ENCODE data around the gene POMP. TPM values are rescaled to one million over a fixed set of nuclear protein-coding genes. Genes with fewer than 3 reads are reported as not detected.
A peak's percentile ranks its signal among the peaks of the same experiment; 100 is the strongest.
"Not testable (repeated sequence)": the region's sequence is repeated elsewhere in the genome, so short reads cannot be mapped to it uniquely, and the experiment has no call there.

POMP gene
- total RNA-seq, 1 donor from 2014 or later, result 147 TPM

DNA sequence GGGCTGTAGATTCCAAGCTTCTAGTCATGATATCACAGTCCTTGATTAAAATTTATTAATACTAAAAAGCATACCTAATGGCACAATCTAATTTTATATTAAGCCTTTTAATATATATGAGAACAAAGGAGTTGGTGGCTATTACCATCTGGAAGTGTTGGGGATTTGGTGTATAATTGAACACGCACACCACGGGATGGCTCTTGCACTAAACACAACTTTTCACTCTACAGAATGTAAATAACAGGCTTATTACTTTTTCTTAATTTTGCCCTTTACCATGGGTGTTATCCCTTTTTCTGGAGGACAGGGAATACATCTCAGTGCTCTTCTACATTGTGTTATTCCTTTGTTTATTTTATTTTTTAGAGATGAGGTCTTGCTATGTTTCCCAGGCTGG is 21.6 kb downstream of the POMP start:
- Mint-ChIP-seq H3K4me3 (no peak overlapping the region), H3K9me3 (no peaks in the 10 kb centered on the region), H3K36me3 (ENCODE audit: low read depth) (peaks cover 21% of the 10 kb centered on the region), H3K27ac (no peak overlapping the region), H3K27me3 (ENCODE audit: insufficient read depth) (no peaks in the 10 kb centered on the region), H3K4me1 (ENCODE audit: low read depth) (no peaks in the 10 kb centered on the region)
- DNase-seq (ENCODE audit: low spot score), result no peak
- intact Hi-C loops (cut with micrococcal nuclease), result no loop called here

DNA sequence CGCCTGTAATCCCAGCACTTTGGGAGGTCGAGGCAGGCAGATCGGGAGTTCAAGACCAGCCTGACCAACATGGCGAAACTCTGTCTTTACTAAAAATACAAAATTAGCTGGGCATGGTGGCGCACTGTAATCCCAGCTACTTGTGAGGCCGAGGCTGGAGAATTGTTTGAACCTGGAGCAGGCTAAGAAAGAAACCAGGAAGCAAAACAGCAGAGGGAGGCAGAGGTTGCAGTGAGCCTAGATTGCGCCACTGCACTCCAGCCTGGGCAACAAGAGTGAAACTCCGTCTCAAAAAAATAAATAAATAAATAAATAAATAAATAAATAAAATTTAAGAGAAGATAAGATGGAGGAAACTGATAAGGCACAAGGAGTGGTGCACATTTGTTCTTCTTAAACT is 24.2 kb downstream of the POMP start:
- Mint-ChIP-seq H3K36me3 (ENCODE audit: low read depth) (peaks cover 10% of the 10 kb centered on the region), H3K9me3 (peaks cover 12% of the 10 kb centered on the region)
- H3K27me3 Mint-ChIP-seq (ENCODE audit: insufficient read depth); H3K4me1 Mint-ChIP-seq (ENCODE audit: low read depth); DNase-seq (ENCODE audit: low spot score); intact Hi-C loops (cut with micrococcal nuclease); H3K4me3 Mint-ChIP-seq; H3K27ac Mint-ChIP-seq: not testable (repeated sequence)

DNA sequence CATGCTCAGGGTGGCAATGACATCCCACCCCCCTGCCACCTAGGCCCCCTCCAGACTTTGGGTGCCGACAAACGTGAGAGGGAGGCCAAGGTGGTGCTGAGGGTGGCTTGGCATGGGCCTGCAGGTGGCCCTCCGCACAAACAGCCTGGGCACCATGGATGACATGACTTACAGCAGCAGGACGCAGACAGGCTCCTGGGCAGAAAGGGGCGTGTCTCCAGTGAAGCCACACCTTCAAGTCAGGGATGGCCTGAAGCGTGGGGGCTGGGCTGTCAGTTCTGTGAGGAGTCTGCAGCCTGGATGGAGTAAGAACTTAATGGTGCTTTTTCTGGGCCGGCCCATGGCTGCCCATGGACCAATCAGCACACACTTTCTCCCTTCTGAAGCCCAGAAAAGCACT is 25.3 kb downstream of the POMP start:
- no peaks in the 10 kb centered on the region for H3K27me3 Mint-ChIP-seq (ENCODE audit: insufficient read depth)

DNA sequence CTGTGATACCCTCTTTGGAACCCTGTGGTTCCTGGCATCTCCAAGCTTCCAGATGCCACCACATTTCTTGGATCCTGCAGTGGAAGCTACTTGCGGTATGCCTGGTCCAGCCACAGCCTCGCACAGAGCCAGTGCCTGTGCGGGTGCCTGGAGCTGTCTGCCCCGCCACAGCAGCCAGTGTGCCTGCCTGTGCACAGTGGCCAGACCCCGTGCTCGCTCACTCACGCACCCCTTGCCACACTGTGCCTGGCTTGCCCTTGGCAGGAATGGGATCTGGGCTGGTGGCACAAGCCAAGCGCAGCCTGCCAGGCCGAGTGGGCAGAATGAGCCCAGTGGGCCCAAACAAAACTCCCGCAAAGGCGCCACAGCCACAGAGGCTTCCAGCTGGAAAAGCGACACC is 26.2 kb downstream of the POMP start:
- Mint-ChIP-seq H3K27me3 (ENCODE audit: insufficient read depth) (no peaks in the 10 kb centered on the region), H3K27ac (no peak overlapping the region), H3K36me3 (ENCODE audit: low read depth) (peaks cover 3% of the 10 kb centered on the region), H3K9me3 (peaks cover 20% of the 10 kb centered on the region), H3K4me1 (ENCODE audit: low read depth) (no peaks in the 10 kb centered on the region), H3K4me3 (no peak overlapping the region)
- DNase-seq (ENCODE audit: low spot score), result no peak
- intact Hi-C loops (cut with micrococcal nuclease), result no loop called here

More for the DNA sequence above, 25.3 kb downstream of the POMP start:
- Mint-ChIP-seq H3K27ac (no peak overlapping the region), H3K36me3 (ENCODE audit: low read depth) (peaks cover 7% of the 10 kb centered on the region), H3K4me3 (no peak overlapping the region), H3K4me1 (ENCODE audit: low read depth) (no peaks in the 10 kb centered on the region), H3K9me3 (peaks cover 12% of the 10 kb centered on the region)
- no peak for DNase-seq (ENCODE audit: low spot score)
- intact Hi-C loops (cut with micrococcal nuclease), result no loop called here

DNA sequence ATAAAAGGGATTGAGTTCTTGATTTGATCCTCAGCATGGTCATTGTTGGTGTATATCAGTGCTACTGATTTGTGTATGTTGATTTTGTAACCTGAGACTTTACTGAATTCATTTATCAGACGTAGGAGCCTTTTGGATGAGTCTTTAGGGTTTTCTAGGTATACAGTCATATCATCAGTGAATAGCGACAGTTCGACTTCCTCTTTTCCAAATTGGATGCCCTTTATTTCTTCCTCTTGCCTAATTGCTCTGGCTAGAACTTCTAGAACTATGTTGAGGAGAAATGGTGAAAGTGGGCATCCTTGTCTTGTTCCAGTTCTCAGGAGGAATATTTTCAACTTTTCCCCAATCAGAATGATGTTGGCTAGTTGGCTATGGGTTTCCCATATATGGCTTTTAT is 27.0 kb downstream of the POMP start:
- Mint-ChIP-seq H3K36me3 (ENCODE audit: low read depth) (peaks cover 4% of the 10 kb centered on the region), H3K4me3 (no peak overlapping the region), H3K4me1 (ENCODE audit: low read depth) (no peaks in the 10 kb centered on the region), H3K9me3 (peaks cover 20% of the 10 kb centered on the region), H3K27me3 (ENCODE audit: insufficient read depth) (peaks cover 2% of the 10 kb centered on the region), H3K27ac (no peak overlapping the region)
- no peak for DNase-seq (ENCODE audit: low spot score)
- intact Hi-C loops (cut with micrococcal nuclease), result no loop called here

DNA sequence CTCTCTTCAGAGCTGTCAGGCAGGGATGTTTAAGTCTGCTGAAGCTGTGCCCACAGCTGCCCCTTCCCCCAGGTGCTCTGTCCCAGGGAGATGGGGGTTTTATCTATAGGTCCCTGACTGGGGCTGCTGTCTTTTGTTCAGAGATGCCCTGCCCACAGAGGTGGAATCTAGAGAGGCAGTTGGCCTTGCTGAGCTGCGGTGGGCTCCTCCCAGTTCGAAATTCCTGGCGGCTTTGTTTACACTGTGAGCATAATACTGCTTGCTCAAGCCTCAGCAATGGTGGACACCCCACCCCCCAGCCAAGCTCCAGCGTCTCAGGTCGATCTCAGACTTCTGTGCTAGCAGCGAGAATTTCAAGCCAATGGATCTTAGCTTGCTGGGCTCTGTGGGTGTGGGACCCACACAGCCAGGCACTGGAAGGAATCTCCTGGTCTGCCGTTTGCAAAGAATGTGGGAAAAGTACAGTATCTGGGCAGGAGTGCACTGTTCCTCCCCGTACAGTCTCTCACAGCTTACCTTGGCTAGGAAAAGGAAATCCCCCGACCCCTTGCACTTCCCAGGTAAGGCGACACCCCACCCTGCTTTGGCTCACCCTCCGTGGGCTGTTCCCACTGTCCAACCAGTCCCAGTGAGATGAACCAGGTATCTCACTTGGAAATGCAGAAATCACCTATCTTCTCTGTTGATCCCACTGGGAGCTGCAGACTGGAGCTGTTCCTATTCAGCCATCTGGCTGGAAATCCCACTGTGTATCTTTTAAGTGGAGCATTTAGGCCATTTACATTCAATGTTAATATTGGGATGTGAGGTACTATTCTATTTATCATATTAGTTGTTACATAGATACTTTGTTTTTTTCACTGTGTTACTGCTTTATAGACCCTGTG is 34.9 kb downstream of the POMP start:
- peaks cover 13% of the 10 kb centered on the region for H3K9me3 Mint-ChIP-seq
- H3K36me3 Mint-ChIP-seq (ENCODE audit: low read depth); H3K4me3 Mint-ChIP-seq; intact Hi-C loops (cut with micrococcal nuclease); H3K27ac Mint-ChIP-seq; DNase-seq (ENCODE audit: low spot score); H3K4me1 Mint-ChIP-seq (ENCODE audit: low read depth); H3K27me3 Mint-ChIP-seq (ENCODE audit: insufficient read depth): not testable (repeated sequence)

DNA sequence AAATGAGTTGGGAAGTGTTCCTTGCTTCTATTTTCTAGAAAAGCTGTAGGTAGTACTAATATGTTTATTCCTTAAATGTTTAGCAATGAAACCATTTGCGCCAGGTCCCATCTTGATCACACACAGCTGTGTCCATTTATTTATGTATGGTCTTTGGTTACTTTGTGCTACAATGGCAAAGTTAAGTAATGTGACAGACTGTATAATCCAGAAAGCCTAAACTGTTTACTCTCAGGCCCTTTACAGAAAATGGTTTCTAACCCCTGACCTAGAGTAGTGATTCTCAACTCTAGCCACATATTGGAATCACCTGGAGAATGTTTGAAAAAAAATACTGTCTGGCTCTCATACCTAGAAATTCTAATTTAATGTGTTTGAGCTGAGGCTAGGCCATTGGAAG is 38.5 kb downstream of the POMP start:
- intact Hi-C loops (cut with micrococcal nuclease), result no loop called here

DNA sequence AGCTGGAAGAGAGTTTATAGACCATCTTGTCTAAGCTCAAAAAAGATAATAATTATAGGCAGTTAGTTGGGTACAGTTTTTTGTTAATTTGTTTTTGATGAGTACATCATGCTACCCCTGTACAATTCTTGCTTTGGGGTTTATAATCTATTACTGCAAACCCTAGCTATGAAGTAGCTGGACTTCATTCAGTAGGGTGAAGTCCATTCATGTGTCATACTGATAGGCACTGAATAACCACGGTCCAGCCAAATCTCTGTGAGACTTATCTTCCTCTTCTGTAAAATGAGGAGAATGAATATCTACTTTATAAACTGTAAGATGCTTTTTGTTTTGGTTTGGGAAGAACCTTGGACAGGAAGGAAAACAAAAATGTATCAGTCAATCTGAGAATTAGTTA is 40.3 kb downstream of the POMP start:
- Mint-ChIP-seq H3K9me3 (no peaks in the 10 kb centered on the region), H3K27ac (no peak overlapping the region), H3K4me1 (ENCODE audit: low read depth) (no peaks in the 10 kb centered on the region), H3K27me3 (ENCODE audit: insufficient read depth) (peaks cover 2% of the 10 kb centered on the region), H3K36me3 (ENCODE audit: low read depth) (peaks cover 19% of the 10 kb centered on the region), H3K4me3 (no peak overlapping the region)
- DNase-seq (ENCODE audit: low spot score), result no peak
- intact Hi-C loops (cut with micrococcal nuclease), result no loop called here

More for the DNA sequence above, 38.5 kb downstream of the POMP start:
- Mint-ChIP-seq H3K27ac (no peak overlapping the region), H3K4me3 (no peak overlapping the region), H3K4me1 (ENCODE audit: low read depth) (no peaks in the 10 kb centered on the region), H3K36me3 (ENCODE audit: low read depth) (peaks cover 18% of the 10 kb centered on the region), H3K27me3 (ENCODE audit: insufficient read depth) (peaks cover 2% of the 10 kb centered on the region), H3K9me3 (no peaks in the 10 kb centered on the region)
- no peak for DNase-seq (ENCODE audit: low spot score)

DNA sequence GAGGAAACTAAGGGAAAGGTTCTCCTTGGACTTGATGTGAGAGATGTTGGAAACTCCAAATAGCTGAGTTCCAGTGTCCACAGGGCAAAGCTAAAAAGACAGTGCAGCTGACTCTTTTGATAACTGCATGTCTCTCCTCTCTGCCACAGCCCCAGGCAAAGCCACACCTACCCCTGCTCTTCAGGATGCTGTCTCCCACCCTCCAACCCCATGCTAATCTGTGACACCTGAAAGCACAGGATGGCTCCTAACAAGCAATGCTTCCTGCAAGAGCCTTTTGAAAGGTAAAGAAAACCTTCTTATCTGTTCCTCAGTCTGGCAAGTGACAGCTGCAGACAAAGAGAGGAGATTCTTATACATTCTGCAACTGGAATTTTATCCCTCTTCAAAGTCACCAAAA is 45.4 kb downstream of the POMP start:
- Mint-ChIP-seq H3K27ac (no peak overlapping the region), H3K4me3 (no peak overlapping the region), H3K27me3 (ENCODE audit: insufficient read depth) (no peaks in the 10 kb centered on the region), H3K4me1 (ENCODE audit: low read depth) (peaks cover 12% of the 10 kb centered on the region), H3K36me3 (ENCODE audit: low read depth) (peaks cover 17% of the 10 kb centered on the region), H3K9me3 (no peaks in the 10 kb centered on the region)
- no peak for DNase-seq (ENCODE audit: low spot score)
- intact Hi-C loops (cut with micrococcal nuclease), result no loop called here

DNA sequence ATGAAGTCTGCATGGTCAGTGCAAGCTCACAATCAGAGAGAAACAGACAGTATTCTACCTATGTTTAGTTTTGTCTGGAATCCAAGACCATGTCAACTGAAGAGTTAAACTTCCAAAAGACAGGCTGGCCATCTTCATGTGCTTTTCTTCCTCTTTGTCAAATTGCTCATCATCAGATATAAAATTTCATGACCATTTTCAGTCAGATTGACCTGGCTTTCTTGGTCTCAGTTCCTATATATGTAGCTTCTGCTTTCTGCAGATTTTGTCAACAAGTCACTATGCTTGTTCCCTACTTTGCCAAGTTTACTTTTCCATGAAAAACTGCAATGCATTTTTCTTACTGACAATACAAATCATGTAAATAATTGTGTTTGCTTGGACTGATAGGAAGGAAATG is 46.0 kb downstream of the POMP start:
- Mint-ChIP-seq H3K4me1 (ENCODE audit: low read depth) (peaks cover 12% of the 10 kb centered on the region), H3K36me3 (ENCODE audit: low read depth) (peaks cover 15% of the 10 kb centered on the region), H3K27me3 (ENCODE audit: insufficient read depth) (no peaks in the 10 kb centered on the region), H3K9me3 (no peaks in the 10 kb centered on the region), H3K4me3 (no peak overlapping the region), H3K27ac (no peak overlapping the region)
- intact Hi-C loops (cut with micrococcal nuclease), result loop anchor here (5.0 kb wide), 1 partner anchor 1083 kb away; the partner anchor contains the start of genes LNX2 and POLR1D
- no peak for DNase-seq (ENCODE audit: low spot score)

DNA sequence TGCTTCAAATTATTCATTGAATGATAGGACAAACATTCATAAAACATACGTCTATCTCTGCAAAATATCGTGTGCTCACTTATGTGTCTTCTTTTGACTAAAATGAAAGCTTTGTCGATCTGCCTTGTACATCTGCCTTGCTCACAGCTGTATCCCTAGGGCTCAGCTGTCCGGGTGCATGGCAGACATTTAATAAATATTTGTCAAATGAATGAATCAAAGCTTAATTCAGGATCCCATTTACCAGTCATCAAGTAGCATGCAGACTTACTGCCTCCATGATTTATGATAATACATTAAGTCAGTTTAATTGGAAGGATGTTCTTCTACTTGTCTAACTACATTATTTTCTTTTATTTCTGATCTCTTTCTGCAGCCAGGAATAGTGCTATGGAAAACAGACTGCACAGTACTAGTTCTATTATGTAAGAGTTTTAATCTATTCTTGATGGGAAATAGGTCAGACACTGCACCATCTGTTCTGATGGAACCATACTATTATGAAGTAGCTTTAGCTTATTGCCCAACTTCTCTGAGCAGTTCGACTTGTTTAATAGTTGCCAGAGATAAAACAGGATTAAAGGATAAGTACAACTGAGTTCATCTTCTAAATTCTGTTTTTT is 46.6 kb downstream of the POMP start:
- Mint-ChIP-seq H3K4me3 (no peak overlapping the region), H3K27ac (no peak overlapping the region), H3K4me1 (ENCODE audit: low read depth) (peaks cover 12% of the 10 kb centered on the region), H3K36me3 (ENCODE audit: low read depth) (peaks cover 13% of the 10 kb centered on the region), H3K9me3 (no peaks in the 10 kb centered on the region), H3K27me3 (ENCODE audit: insufficient read depth) (no peaks in the 10 kb centered on the region)
- no peak for DNase-seq (ENCODE audit: low spot score)
- intact Hi-C loops (cut with micrococcal nuclease), result loop anchor here (5.0 kb wide), 1 partner anchor 1083 kb away; the partner anchor contains the start of genes LNX2 and POLR1D

DNA sequence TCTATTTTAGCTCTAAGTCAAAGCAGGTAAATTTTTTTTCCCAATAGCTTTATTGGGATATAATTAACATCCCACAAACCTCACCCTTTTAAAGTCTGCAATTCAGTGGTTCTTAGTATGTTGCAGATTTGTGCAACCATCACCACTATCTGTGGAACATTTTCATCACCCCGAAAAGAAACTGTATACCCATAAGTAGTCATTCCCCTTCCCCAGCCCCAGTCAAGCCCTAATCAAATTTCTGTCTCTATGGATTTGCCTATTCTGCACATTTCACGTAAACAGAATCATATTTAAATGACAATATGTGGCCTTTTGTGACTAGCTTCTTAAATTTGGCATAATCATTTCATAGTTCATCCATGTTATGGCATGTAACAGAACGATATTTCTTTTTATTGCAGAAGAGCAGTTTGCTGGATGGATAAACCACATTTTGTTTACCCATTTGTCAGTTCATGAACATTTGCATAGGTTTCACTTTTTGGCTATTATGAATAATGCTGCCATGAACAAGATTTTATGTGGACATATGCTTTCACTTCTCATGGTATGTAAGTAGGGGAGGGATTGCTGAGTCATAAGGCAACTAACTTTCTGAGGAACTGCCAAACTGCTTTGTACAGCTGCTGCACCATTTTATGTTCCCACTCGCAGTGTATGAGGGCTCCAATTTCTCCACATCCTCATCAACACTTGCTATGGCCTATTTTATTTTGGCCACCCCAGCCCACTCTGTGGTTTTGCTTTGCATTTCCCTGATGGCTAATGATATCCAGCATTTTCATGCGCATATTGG is 48.9 kb downstream of the POMP start:
- intact Hi-C loops (cut with micrococcal nuclease), result loop anchor here (1.0 to 5.0 kb wide), 3 partner anchors 10 to 1086 kb away; partner anchors contain the start of genes LNX2, POLR1D, POMP and SLC46A3
- Mint-ChIP-seq H3K27ac (peak overlapping the region; percentile 6), H3K36me3 (ENCODE audit: low read depth) (peaks cover 14% of the 10 kb centered on the region), H3K27me3 (ENCODE audit: insufficient read depth) (no peaks in the 10 kb centered on the region), H3K4me1 (ENCODE audit: low read depth) (peaks cover 12% of the 10 kb centered on the region), H3K9me3 (no peaks in the 10 kb centered on the region), H3K4me3 (no peak overlapping the region)
- DNase-seq (ENCODE audit: low spot score), result no peak
